ENCODE results near the gene DNLZ.

DNA sequence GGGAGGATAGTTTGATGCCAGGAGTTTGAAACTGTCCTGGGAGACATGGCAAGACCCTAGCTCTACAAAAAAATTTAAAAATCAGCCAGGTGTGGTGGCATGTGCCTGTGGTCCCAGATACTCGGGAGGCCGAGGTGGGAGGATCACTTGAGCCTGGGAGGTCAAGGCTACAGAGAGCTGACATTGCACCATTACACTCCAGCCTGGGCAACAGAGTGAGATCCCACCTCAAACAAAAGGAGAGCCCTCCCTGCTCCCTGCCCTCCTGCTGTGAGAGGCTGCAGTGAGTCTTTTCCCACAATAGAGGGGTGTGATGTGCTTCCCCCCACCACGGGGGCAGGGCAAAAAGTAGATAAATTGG lies 49.5 kb downstream of the DNLZ start:
- TF ChIP-seq, protein P1, sequence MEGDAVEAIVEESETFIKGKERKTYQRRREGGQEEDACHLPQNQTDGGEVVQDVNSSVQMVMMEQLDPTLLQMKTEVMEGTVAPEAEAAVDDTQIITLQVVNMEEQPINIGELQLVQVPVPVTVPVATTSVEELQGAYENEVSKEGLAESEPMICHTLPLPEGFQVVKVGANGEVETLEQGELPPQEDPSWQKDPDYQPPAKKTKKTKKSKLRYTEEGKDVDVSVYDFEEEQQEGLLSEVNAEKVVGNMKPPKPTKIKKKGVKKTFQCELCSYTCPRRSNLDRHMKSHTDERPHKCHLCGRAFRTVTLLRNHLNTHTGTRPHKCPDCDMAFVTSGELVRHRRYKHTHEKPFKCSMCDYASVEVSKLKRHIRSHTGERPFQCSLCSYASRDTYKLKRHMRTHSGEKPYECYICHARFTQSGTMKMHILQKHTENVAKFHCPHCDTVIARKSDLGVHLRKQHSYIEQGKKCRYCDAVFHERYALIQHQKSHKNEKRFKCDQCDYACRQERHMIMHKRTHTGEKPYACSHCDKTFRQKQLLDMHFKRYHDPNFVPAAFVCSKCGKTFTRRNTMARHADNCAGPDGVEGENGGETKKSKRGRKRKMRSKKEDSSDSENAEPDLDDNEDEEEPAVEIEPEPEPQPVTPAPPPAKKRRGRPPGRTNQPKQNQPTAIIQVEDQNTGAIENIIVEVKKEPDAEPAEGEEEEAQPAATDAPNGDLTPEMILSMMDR (IDR thresholded peaks at IDR 0.05): no peak
- no peak for TF ChIP-seq POLR2A (IDR thresholded peaks at IDR 0.05)

All from adrenal gland (tissue), 5 donors.